Esophagus muscularis mucosa (tissue), 4 donors: ENCODE data around the gene DDX11.
"Not testable (repeated sequence)": the region's sequence is repeated elsewhere in the genome, so short reads cannot be mapped to it uniquely, and the experiment has no call there.

Experiments used
- CTCF ChIP-seq, 3 experiments: fragments of 200-600 bp in 2 of 3; fragments of 450-650 bp in 1 of 3; sonication (generic) in 2 of 3; IDR thresholded peaks; one replicate each; pipeline ENCODE4 v1.5.1; 2017 to 2019; ENCODE audit warnings: antibody characterized with exemption in 3 of 3, mild to moderate bottlenecking in 2 of 3, moderate library complexity in 1 of 3
- EP300 ChIP-seq: sonication (generic); formaldehyde crosslinking; IDR thresholded peaks from one replicate; pipeline ENCODE4 v1.6.1; 2017; ENCODE audit warnings: antibody characterized with exemption
- POLR2A ChIP-seq: fragments of 450-650 bp; IDR thresholded peaks from one replicate; pipeline ENCODE4 v1.6.1; 2017; ENCODE audit warnings: antibody characterized with exemption, moderate library complexity, mild to moderate bottlenecking, low read depth
- POLR2AphosphoS5 ChIP-seq, 2 donors: sonication (generic); formaldehyde crosslinking; IDR thresholded peaks; one replicate each; pipeline ENCODE4 v1.6.1; 2017; ENCODE audit warnings: antibody characterized with exemption in 2 of 2

GRCh38 chr12:31103561-31103975 is 29.9 kb downstream of the DDX11 start:
- not testable (repeated sequence) for TF ChIP-seq CTCF (IDR thresholded peaks at IDR 0.05); EP300; POLR2A; POLR2AphosphoS5 (IDR thresholded peaks at IDR 0.05)
